GM19328 (cell line): ENCODE results near the gene MAP4K3.

Experiments
- ATAC-seq: cut with Tn5 transposase; IDR thresholded peaks from one replicate; pipeline ENCODE4 v1.9.1; 2021; ENCODE audit warnings: mild to moderate bottlenecking, moderate library complexity; ENCODE audit not compliant: unreplicated experiment

Gene MAP4K3

DNA sequence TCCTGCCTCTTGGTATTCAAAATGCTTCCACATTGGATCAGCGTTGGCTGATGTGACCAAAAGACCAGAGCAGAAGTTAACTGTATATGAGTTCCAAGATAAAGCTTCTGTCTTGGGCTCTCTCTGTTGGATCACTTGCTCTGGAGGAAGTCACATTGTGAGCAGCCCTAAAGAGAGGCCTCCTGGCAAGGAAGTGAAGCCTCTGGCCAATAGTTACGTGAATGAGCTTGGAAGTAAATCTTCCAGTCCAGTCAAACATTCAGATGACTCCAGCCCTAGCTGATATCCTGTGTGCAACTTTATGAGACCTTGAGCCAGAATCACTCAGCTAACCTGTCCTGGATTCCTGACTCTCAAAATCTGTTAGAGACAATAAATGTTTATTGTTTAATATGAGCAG is 125.6 kb downstream of the MAP4K3 start:
- ATAC-seq = no peak

DNA sequence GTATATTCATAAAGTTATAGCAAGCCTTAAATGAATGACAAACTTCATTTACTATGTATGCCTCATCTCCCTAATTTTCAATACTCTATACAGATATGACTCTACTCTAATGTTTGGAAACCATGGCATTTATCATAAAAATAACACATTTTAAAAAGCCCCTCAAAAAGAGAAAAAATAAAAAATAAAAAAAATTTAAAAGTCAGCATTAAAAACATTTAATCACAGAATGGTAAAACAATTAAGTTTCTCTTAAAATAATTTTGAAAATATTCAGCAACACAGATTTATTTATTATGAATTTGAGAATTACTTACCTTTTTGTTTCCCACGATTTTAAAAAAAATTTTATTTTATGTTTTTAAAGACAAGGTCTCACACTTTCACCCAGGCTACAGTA is 128.3 kb downstream of the MAP4K3 start:
- ATAC-seq = no peak

- no peak for ATAC-seq
These were observed 130.5 kb downstream of the MAP4K3 start for GRCh38 chr2:39306626-39307025.

DNA sequence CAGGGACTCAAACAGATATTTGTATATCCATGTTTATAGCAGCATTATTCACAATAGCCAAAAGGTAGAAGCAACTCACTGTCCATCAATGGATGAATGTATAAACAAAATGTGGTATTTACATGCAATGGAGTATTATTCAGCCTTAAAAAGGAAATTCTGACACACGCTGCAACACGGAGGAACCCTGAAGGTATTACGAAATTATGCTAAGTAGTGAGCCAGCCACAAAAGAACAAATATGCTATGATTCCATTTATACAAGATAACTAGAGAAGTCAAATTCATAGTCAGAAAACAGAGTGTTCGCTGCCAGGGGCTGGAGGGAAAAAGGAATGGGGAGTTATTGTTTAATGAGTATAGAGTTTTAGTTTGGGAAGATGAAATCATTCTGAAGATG is 132.4 kb downstream of the MAP4K3 start:
- no peak for ATAC-seq

GRCh38 chr2:39304200-39304599 is 132.9 kb downstream of the MAP4K3 start:
- no peak for ATAC-seq

GRCh38 chr2:39301352-39301751 is 135.7 kb downstream of the MAP4K3 start:
- no peak for ATAC-seq

DNA sequence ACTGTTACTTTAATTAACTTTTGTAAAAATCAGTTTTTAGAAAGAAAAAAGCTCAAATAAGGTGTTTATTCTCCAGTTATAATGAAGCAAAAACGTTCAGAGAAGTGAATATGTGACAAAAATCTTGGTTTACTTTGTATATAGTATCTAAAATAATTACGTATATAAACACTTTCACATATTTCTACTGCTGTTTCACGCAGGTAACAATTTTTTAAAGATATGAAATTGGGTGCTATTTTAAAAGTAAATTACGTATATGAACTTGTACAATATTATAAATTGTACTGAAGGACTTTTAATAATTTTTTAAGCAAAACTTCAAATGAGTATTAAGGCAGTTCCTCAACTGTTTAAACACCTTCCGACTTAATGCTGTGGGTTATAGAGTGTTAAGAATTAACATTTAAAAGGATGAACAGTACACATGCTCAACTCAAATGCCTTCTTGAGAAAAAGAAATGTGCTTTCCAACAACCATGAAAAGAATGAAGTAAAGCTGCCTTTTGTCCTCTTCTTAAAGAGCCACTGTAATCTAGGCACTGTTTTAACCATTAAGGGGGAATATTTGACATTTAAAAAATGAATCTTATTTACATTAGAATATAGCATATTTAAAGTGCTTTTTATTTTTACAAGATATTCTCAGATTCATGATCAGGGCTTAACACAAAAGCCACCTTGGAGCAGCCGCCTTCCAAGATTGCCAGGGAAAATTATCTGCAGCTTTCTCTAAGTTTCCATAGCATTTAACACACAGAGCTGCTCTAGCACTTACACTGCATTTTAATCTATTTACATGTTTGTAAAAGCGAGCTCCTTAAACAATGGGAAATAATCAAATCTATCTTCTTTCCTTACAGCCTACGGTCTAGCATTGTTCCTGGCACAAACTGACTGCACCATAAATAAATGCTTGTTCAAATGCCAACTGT is 136.8 kb downstream of the MAP4K3 start:
- ATAC-seq = no peak

DNA sequence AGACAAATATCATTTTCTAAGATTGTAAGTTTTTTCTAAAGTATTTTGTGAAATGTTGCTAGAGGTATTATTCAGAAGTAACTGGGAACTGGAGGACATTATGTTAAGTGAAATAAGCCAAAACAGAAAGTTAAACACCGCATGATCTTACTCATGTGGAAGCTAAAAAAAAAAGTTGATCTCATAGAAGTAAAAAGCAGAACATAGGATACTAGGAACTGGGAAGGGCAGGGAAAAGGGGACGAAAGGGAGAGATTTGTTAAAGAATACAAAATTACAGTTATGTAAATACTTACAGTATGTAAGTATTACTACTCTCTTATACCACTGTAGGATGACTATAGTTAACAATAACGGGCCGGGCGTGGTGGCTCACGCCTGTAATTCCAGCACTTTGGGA is 146.7 kb downstream of the MAP4K3 start:
- ATAC-seq = no peak

GRCh38 chr2:39289609-39290008 is 147.5 kb downstream of the MAP4K3 start:
- no peak for ATAC-seq

DNA sequence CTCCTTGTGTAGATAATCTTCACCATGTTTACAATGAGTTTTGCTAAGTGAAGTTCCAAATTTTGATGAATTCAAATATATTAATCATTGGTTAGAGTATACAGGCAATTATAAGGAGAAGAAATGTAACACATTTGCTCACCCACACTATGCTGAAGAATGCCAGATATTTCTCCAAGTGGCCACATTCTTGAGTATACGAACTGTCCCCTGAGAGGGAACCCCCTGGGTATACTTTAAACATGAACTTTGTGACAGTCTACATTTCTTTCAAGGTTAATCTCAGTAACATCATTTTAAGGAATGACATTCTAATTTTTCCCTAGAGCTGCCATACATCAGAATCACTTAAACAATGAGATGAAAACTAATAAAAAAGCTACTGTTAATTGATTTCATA is 153.5 kb downstream of the MAP4K3 start:
- no peak for ATAC-seq

DNA sequence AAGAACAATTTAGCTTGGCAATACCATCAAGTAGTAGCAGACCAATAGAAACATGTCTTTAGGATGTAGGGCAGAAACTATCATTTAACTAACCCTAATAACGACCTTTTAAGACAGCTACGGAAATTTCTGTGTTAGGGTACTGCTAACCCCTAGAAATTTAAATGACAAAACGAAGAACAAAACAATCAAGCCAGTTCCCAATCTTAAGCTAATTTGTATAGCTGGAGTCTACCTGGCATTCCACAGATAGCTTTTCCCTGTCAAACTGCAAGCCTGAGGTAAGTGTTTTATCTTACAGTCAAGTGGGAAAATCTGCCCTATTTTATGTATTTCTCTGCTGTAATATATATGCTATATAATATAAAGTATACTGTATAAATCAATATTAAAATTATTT is 155.7 kb downstream of the MAP4K3 start:
- no peak for ATAC-seq

- ATAC-seq = no peak
These were observed 162.1 kb downstream of the MAP4K3 start for GRCh38 chr2:39275016-39275415.

DNA sequence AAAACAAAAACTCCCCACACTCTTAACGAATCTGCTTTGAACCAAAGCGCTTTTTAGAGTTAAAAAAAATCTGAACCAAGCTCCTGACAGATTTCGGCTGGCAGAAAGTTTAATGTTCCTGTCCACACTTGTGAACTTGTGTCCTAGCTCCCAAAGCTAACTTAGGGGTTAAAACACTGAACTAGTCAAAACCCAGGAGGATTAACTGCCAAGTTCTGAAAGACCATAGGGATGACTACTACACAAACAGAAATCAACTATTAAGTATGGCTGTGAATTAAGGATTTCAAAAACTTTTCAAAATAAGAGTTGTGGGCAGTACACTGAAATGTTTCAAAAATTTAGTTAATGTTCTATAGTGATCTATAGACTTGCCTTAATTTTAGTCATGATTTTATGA is 167.1 kb downstream of the MAP4K3 start:
- ATAC-seq = no peak

- no peak for ATAC-seq
These were observed 170.1 kb downstream of the MAP4K3 start for GRCh38 chr2:39266916-39267434.

DNA sequence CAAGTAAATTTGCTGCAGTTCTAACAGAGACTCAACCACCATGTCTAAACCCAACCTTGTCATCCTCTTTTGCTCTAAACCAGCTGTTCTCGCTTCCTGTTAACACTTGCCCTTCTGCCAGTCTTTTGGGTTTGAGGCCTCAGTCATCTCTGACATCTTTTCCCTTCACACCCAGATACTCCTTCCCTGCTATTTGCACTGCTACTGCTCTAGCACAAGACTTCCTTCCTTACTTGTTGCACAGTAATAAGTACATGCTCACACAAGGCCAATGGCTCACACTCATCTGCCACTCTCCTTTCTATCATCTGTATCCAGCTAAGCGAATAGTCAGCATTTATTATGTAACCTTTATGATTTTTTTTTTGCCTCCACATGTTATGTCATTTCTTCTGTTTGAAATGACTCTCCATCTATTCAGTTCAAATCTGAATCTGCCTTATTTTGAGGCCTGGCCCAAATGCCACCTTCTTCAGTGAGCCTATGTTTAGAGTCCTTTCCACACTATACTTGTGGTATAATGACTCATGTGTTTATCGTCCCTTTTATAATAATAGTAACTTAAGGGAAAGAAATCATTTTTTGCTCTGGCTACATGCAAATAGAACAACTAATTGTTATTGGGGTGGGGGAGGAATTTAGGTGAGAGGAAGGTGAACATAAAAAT is 170.8 kb downstream of the MAP4K3 start:
- ATAC-seq = peak; percentile 51

- ATAC-seq = no peak
These were observed 171.8 kb downstream of the MAP4K3 start for GRCh38 chr2:39265315-39265714.

DNA sequence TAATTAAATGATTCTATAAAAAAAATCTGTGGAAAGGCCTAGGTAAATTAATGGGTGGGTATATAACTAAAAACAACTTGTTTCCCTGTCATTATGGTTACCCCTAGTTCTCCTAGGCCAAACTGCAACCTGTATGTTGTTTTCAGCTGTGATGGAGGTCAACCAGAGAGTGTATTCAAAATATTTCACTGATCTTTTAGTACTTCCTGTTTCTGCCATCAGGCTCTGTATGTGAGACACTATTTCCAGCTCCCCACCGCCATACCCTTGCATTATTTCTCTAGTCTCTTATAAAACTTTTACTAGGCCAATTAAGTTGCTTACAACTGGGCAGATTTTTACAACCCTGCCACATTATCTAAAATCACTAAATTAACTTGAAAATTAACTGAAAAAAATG is 172.4 kb downstream of the MAP4K3 start:
- ATAC-seq = peak; percentile 67

- ATAC-seq = no peak
These were observed 177.0 kb downstream of the MAP4K3 start for GRCh38 chr2:39260087-39260486.

DNA sequence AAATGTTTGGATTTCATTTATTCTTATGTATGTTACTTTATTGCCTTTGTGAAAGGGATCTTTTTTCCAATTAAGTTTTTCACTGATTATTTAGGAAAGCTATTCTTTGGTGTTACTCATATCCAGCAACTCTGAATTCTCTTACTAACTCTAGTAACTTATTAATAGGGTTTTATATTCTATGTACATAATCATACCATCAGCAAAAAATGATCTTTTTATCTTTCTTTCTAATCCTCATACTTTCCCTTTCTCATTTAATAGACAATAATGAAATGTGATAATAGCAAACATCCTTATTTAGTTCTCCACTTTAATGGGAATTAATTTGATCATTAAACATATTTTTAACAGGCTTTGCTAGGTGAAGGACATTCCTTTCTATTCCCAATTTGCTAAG is 181.0 kb downstream of the MAP4K3 start:
- ATAC-seq = no peak

GRCh38 chr2:39252888-39253518 is 184.1 kb downstream of the MAP4K3 start:
- no peak for ATAC-seq

- no peak for ATAC-seq
These were observed 189.5 kb downstream of the MAP4K3 start for GRCh38 chr2:39247512-39248043.
